GM19351 (cell line): ENCODE measurements around the gene LUC7L.
"Not testable (repeated sequence)": the region's sequence is repeated elsewhere in the genome, so short reads cannot be mapped to it uniquely, and the experiment has no call there.

Experiments
- ATAC-seq: cut with Tn5 transposase; IDR thresholded peaks from one replicate; pipeline ENCODE4 v1.9.1; 2021; ENCODE audit warnings: mild to moderate bottlenecking, moderate library complexity; ENCODE audit not compliant: unreplicated experiment

The LUC7L gene

GRCh38 chr16:167122-167690 is 62.0 kb downstream of the LUC7L start:
- ATAC-seq, result no peak

- ATAC-seq, result no peak
Measured at GRCh38 chr16:166375-167121, 62.7 kb downstream of the LUC7L start.

- ATAC-seq, result no peak
Measured at GRCh38 chr16:165539-166374, 63.5 kb downstream of the LUC7L start, which contains the start of gene HBM. Gene HBM (plus strand): TSS chr16:165978. CDS start chr16:165998, 20 bp downstream.

GRCh38 chr16:164827-165538 is 64.3 kb downstream of the LUC7L start:
- ATAC-seq, result no peak

- ATAC-seq, result not testable (repeated sequence)
Measured at GRCh38 chr16:164134-164823, 65.0 kb downstream of the LUC7L start.

GRCh38 chr16:163696-164095 is 65.6 kb downstream of the LUC7L start:
- ATAC-seq, result not testable (repeated sequence)

- ATAC-seq, result not testable (repeated sequence)
Measured at GRCh38 chr16:163139-163538, 66.1 kb downstream of the LUC7L start.

- ATAC-seq, result no peak
Measured at GRCh38 chr16:162271-162991, 66.8 kb downstream of the LUC7L start.

- ATAC-seq, result no peak
Measured at GRCh38 chr16:160691-161190, 68.5 kb downstream of the LUC7L start.

- not testable (repeated sequence) for ATAC-seq
Measured at GRCh38 chr16:160242-160641, 69.0 kb downstream of the LUC7L start.

GRCh38 chr16:159136-159849 is 70.0 kb downstream of the LUC7L start:
- no peak for ATAC-seq

GRCh38 chr16:155031-155398 is 74.2 kb downstream of the LUC7L start:
- ATAC-seq, result no peak

- ATAC-seq, result no peak
Measured at GRCh38 chr16:154217-155030, 74.8 kb downstream of the LUC7L start.

- not testable (repeated sequence) for ATAC-seq
Measured at GRCh38 chr16:153550-154216, 75.6 kb downstream of the LUC7L start.

- ATAC-seq, result not testable (repeated sequence)
Measured at GRCh38 chr16:153129-153521, 76.1 kb downstream of the LUC7L start.

GRCh38 chr16:152141-153128 is 76.8 kb downstream of the LUC7L start, which contains the start of gene HBZ:
Gene HBZ (plus strand): TSS chr16:152644. CDS start chr16:152910, 266 bp downstream.
- no peak for ATAC-seq
